Smooth muscle cell of bladder (primary cell): ENCODE results near the gene PNMT. TPM values are rescaled to one million over a fixed set of nuclear protein-coding genes. Genes with fewer than 3 reads are reported as not detected.

Source experiments
- total RNA-seq: library from RNA; depleted of rRNA; stranded (reverse); fragments of >200 nt; gene quantifications from 2 replicates; pipeline ENCODE4 v1.2.3, GENCODE V29; 2014

Gene PNMT
- not detected in 2 replicates for total RNA-seq

GRCh38 chr17:39667945-39668924 lies at the start of gene PNMT:
PNMT (plus strand) TSS chr17:39668453; CDS start chr17:39668476, 23 bp downstream.

GRCh38 chr17:39626171-39627046 lies 41.8 kb upstream of the PNMT start, which contains the start of gene PPP1R1B:
PPP1R1B (plus strand) TSS chr17:39626952; CDS start chr17:39627393, 441 bp downstream.

GRCh38 chr17:39636927-39637736 lies 31.1 kb upstream of the PNMT start, which contains the start of gene STARD3:
STARD3 (plus strand) TSS chr17:39637144; CDS start chr17:39653532, 16,388 bp downstream.

GRCh38 chr17:39664581-39665561 lies 3.4 kb upstream of the PNMT start, which contains the start of gene TCAP:
TCAP (plus strand) TSS chr17:39665349; CDS start chr17:39665360, 11 bp downstream.

GRCh38 chr17:39687546-39688474 lies 19.6 kb downstream of the PNMT start, which contains the start of gene PGAP3:
PGAP3 (minus strand) TSS chr17:39688057; CDS start chr17:39688014, 43 bp downstream.

GRCh38 chr17:39699818-39700147 lies 31.5 kb downstream of the PNMT start, which contains the start of gene ERBB2:
ERBB2 (plus strand) TSS chr17:39700064; CDS start chr17:39700239, 175 bp downstream.

Other genes starting within 250 kb of the PNMT start
- gene MED1, start 217.2 kb upstream of the PNMT start, total RNA-seq: 14.6 and 15.0 TPM in 2 replicates
- 16.8 and 18.9 TPM in 2 replicates for gene CDK12, start 207.0 kb upstream of the PNMT start, total RNA-seq
- gene NEUROD2, start 60.5 kb upstream of the PNMT start, total RNA-seq: not detected in 2 replicates
- gene PPP1R1B, start 41.5 kb upstream of the PNMT start, total RNA-seq: not detected in 2 replicates
- 19.8 and 30.2 TPM in 2 replicates for gene STARD3, start 31.3 kb upstream of the PNMT start, total RNA-seq
- gene TCAP, start 3.1 kb upstream of the PNMT start, total RNA-seq: 0.14 and 0.37 TPM in 2 replicates
- gene PGAP3, start 19.6 kb downstream of the PNMT start, total RNA-seq: 10.8 and 15.0 TPM in 2 replicates
- gene ERBB2, start 31.6 kb downstream of the PNMT start, total RNA-seq: 27.7 and 34.1 TPM in 2 replicates
- gene MIEN1, start 62.1 kb downstream of the PNMT start, total RNA-seq: 13.7 and 16.4 TPM in 2 replicates
- gene GRB7, start 69.5 kb downstream of the PNMT start, total RNA-seq: not detected in 2 replicates
- under 0.01 TPM in 1 of 2 replicates, not detected in the other for gene IKZF3, start 195.9 kb downstream of the PNMT start, total RNA-seq
- not detected in 2 replicates for gene ZPBP2, start 199.7 kb downstream of the PNMT start, total RNA-seq